Testis (tissue), 3 donors: ENCODE measurements around the gene PMEL. TPM values are rescaled to one million over a fixed set of nuclear protein-coding genes. Genes with fewer than 3 reads are reported as not detected.

Experiments used
- DNase-seq: peaks from one replicate; pipeline ENCODE4 v3.0.0-alpha.2; 2019
- H3K27ac ChIP-seq, 2 donors: fragments of 200-600 bp; sonication (generic); one replicate each; pipeline ENCODE4 v1.5.1; 2019
- H3K27me3 ChIP-seq: fragments of 200-600 bp; sonication (generic); one replicate; pipeline ENCODE4 v1.5.1; 2019
- H3K36me3 ChIP-seq: fragments of 200-600 bp; sonication (generic); one replicate; pipeline ENCODE4 v1.5.1; 2017; ENCODE audit warnings: low read depth; ENCODE audit errors: missing control alignments
- H3K4me1 ChIP-seq: fragments of 200-600 bp; sonication (generic); one replicate; pipeline ENCODE4 v1.5.1; 2019
- H3K4me3 ChIP-seq, 2 donors: fragments of 200-600 bp; sonication (generic); one replicate each; pipeline ENCODE4 v1.5.1; 2017 to 2019
- H3K9me3 ChIP-seq: fragments of 200-600 bp; sonication (generic); one replicate; pipeline ENCODE4 v1.5.1; 2017
- POLR2A ChIP-seq: fragments of 450-650 bp; IDR thresholded peaks from one replicate; pipeline ENCODE4 v1.6.1; 2017; ENCODE audit warnings: antibody characterized with exemption, mild to moderate bottlenecking, moderate library complexity
- WGBS, 2 donors: methylation state at CpG; one replicate each; pipeline ENCODE4 v1.1.5; 2018; 5-methylcytosine and 5-hydroxymethylcytosine counted together
- intact Hi-C: fragments of 100-400 bp; cut with DNase I; formaldehyde crosslinking; loops from one replicate; pipeline ENCODE4 v1.15.1; 2023; ENCODE audit warnings: low total_unique reads
- polyA plus RNA-seq: library from polyadenylated mRNA; stranded (reverse); fragments of 350-450 nt; fragmentation: Illumina TruSeq; extraction: RNeasy Lipid Tissue Mini Kit (QIAGEN cat#74804); gene quantifications from one replicate; pipeline ENCODE4 v1.2.3, GENCODE V29; 2014; ENCODE audit warnings: low read depth, low replicate concordance; ENCODE audit not compliant: insufficient read depth
- total RNA-seq, 2 donors: library from RNA; depleted of rRNA; stranded (reverse); fragments of >200 nt; gene quantifications; one replicate each; pipeline ENCODE4 v1.2.3, GENCODE V29; 2016
- TF ChIP-seq, protein P1 (sequence below), 3 experiments: fragments of 450-650 bp in 2 of 3; fragments of 200-600 bp in 1 of 3; sonication (generic) in 1 of 3; IDR thresholded peaks; one replicate each; pipeline ENCODE4 v1.5.1; 2016 to 2019; ENCODE audit warnings: antibody characterized with exemption in 3 of 3, mild to moderate bottlenecking in 2 of 3, moderate library complexity in 1 of 3

PMEL gene
- total and polyA plus RNA-seq, 3 donors from 2014 or later: 8.2 to 11.1 (median 8.9) TPM

DNA sequence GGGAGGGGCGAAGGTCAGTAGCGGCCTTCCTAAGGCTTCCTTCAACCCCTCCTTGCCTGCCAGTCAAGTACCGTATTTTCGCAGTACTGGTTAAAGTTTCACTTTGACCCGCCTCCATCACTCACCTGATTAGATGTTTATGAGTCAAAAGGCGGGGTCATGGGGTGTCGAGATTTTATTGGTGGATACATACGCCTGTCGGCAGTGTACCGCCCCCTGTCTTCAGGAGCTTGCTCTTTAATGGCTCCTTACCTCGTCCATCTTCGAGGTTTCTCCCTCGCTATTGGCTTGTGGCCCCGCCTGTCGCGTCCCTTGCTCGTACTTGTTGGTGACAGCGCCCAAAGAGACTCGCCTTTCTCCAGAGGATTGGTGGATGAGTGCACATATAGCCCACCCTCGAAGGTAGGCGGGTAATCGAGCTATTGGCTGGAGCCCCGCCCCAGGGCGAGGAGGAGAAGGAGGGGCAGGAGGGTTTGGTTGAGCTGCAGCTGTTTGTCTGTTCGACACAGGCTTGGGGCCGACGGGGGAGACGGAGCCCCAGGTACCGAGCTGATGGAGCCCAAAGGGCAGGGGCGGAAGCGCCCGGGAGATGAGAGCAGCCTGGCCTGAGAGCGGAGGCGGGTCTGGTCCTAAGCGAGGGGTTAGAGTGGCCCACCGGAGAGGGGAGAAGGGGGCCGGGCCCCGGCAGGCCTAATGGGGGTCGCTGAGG is 7.9 kb upstream of the PMEL start, which contains the start of gene RAB5B:
TSS of gene RAB5B (plus strand) at position 480 of the 709 bp plus-strand sequence. CDS start 12,883 bp downstream, outside the sequence.
- DNase-seq: peak; percentile 100
- Histone ChIP-seq H3K36me3 (no peaks in the 10 kb centered on the region), H3K9me3 (no peaks in the 10 kb centered on the region), H3K4me1 (peaks cover 32% of the 10 kb centered on the region), H3K27ac (peak within 1 kb of the TSS; percentile 97 to 99), H3K4me3 (peak within 1 kb of the TSS; percentile 95 to 100), H3K27me3 (no peaks in the 10 kb centered on the region)
- TF ChIP-seq, protein P1, sequence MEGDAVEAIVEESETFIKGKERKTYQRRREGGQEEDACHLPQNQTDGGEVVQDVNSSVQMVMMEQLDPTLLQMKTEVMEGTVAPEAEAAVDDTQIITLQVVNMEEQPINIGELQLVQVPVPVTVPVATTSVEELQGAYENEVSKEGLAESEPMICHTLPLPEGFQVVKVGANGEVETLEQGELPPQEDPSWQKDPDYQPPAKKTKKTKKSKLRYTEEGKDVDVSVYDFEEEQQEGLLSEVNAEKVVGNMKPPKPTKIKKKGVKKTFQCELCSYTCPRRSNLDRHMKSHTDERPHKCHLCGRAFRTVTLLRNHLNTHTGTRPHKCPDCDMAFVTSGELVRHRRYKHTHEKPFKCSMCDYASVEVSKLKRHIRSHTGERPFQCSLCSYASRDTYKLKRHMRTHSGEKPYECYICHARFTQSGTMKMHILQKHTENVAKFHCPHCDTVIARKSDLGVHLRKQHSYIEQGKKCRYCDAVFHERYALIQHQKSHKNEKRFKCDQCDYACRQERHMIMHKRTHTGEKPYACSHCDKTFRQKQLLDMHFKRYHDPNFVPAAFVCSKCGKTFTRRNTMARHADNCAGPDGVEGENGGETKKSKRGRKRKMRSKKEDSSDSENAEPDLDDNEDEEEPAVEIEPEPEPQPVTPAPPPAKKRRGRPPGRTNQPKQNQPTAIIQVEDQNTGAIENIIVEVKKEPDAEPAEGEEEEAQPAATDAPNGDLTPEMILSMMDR (IDR thresholded peaks at IDR 0.05): peak; percentile 25 to 65 (median 46)
- peak; percentile 93 for TF ChIP-seq POLR2A
- 0% methylated on average over 36 to 39 of the region's 39 CpGs for WGBS, 2 donors
- intact Hi-C loops: no loop called here

- intact Hi-C loops: no loop called here
- TF ChIP-seq, protein P1 (IDR thresholded peaks at IDR 0.05): no peak
- TF ChIP-seq POLR2A: no peak
- peaks cover 29% of the 10 kb centered on the region for H3K4me1 ChIP-seq
- no peaks in the 10 kb centered on the region for H3K9me3 ChIP-seq
- H3K4me3 ChIP-seq: peak overlapping the region; percentile 59 to 100
- no peaks in the 10 kb centered on the region for H3K27me3 ChIP-seq
- H3K27ac ChIP-seq: peak overlapping the region; percentile 71 to 93
- DNase-seq: no peak
- no peaks in the 10 kb centered on the region for H3K36me3 ChIP-seq
- WGBS, 2 donors: 1% methylated on average over 18 of the region's 18 CpGs
Measured at GRCh38 chr12:55972911-55973598, 7.2 kb upstream of the PMEL start.

- peak overlapping the region; percentile 71 to 93 for H3K27ac ChIP-seq
Measured at GRCh38 chr12:55972456-55972855, 6.6 kb upstream of the PMEL start.

GRCh38 chr12:55972042-55972441 is 6.2 kb upstream of the PMEL start:
- no peak overlapping the region for H3K4me3 ChIP-seq
- TF ChIP-seq, protein P1 (IDR thresholded peaks at IDR 0.05): no peak
- TF ChIP-seq POLR2A: no peak
- H3K9me3 ChIP-seq: no peaks in the 10 kb centered on the region
- intact Hi-C loops: no loop called here
- WGBS, 2 donors: 62 to 63% methylated on average over 3 of the region's 3 CpGs
- no peaks in the 10 kb centered on the region for H3K27me3 ChIP-seq
- H3K27ac ChIP-seq: no peak overlapping the region
- no peaks in the 10 kb centered on the region for H3K36me3 ChIP-seq
- H3K4me1 ChIP-seq: peaks cover 26% of the 10 kb centered on the region
- no peak for DNase-seq

More at GRCh38 chr12:55972456-55972855, 6.6 kb upstream of the PMEL start:
- H3K27me3 ChIP-seq: no peaks in the 10 kb centered on the region
- no peaks in the 10 kb centered on the region for H3K36me3 ChIP-seq
- intact Hi-C loops: no loop called here
- peaks cover 26% of the 10 kb centered on the region for H3K4me1 ChIP-seq
- no peaks in the 10 kb centered on the region for H3K9me3 ChIP-seq
- TF ChIP-seq, protein P1 (IDR thresholded peaks at IDR 0.05): no peak
- no peak for TF ChIP-seq POLR2A
- no peak overlapping the region for H3K4me3 ChIP-seq
- DNase-seq: no peak
- 23 to 30% methylated on average over 1 of the region's 1 CpG for WGBS, 2 donors
